22Rv1 (cell line): ENCODE results near the gene RALGAPA1.

Source experiments
- H3K27ac ChIP-seq: fragments of 450-650 bp; 2 replicates; pipeline ENCODE4 v1.5.1; 2017
- ZFX ChIP-seq: fragments of 450-650 bp; IDR thresholded peaks from 2 replicates; pipeline ENCODE4 v1.6.1; 2017; ENCODE audit warnings: antibody characterized with exemption, borderline replicate concordance
- TF ChIP-seq, protein P1 (sequence below): fragments of 450-650 bp; IDR thresholded peaks from 2 replicates; pipeline ENCODE4 v1.5.1; 2017; ENCODE audit warnings: mild to moderate bottlenecking

The RALGAPA1 gene

DNA sequence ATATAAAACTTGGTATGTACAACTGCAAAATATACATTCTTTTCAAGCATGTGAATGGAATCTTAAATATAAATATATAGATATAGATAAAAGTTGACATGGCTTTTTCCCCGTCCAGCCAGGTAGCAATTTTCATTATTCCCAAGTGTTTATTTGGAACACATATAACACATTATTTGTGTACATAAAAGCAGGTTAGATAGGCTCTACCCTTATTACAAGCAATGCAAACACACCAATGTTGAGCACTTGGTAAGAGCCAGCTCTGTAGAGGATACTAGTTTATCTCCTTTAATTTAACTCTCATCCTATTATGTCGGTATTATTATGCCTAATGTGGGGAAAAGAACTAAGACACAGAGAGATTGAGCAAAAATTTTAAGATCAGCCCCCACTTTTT lies 282.1 kb downstream of the RALGAPA1 start:
- H3K27ac ChIP-seq, result no peak overlapping the region
- TF ChIP-seq ZFX, result no peak
- TF ChIP-seq, protein P1, sequence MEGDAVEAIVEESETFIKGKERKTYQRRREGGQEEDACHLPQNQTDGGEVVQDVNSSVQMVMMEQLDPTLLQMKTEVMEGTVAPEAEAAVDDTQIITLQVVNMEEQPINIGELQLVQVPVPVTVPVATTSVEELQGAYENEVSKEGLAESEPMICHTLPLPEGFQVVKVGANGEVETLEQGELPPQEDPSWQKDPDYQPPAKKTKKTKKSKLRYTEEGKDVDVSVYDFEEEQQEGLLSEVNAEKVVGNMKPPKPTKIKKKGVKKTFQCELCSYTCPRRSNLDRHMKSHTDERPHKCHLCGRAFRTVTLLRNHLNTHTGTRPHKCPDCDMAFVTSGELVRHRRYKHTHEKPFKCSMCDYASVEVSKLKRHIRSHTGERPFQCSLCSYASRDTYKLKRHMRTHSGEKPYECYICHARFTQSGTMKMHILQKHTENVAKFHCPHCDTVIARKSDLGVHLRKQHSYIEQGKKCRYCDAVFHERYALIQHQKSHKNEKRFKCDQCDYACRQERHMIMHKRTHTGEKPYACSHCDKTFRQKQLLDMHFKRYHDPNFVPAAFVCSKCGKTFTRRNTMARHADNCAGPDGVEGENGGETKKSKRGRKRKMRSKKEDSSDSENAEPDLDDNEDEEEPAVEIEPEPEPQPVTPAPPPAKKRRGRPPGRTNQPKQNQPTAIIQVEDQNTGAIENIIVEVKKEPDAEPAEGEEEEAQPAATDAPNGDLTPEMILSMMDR, result no peak

DNA sequence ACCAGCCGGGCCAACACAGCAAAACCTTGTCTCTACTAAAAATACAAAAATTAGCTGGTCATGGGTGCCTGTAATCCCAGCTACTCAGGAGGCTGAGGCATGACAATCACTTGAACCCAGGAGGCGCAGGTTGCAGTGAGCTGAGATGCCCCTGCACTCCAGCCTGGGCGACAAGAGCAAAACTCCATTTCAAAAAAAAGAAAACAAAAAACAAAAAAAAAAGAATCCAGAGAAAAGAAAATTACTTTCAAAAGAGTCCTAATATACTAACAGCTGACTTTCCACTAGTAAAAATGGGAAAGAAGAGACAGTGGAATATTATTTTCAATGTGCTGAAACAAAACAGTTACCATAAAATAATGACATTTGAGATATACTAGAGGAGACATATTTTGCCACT lies 283.4 kb downstream of the RALGAPA1 start:
- no peak overlapping the region for H3K27ac ChIP-seq
- no peak for TF ChIP-seq ZFX
- TF ChIP-seq, protein P1, result no peak

DNA sequence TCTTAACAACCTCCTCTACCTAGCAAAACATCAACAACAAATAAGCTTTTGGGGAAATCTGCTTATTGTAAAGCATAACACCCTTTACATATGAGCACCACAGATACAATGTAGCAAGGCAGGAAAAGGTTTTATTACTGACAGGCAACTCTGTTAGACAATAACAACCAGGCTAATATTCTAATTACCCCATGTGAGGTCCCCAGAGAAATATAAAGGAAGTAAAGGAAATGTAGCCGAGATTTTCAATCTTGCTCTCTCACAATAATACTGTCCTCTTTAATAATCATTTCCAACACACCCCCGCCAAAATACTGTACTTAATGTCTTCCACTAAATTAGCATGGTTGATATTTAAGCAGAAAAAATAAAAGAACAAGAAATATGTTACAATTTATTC lies 289.1 kb downstream of the RALGAPA1 start:
- H3K27ac ChIP-seq, result no peak overlapping the region
- TF ChIP-seq, protein P1, result no peak
- no peak for TF ChIP-seq ZFX

DNA sequence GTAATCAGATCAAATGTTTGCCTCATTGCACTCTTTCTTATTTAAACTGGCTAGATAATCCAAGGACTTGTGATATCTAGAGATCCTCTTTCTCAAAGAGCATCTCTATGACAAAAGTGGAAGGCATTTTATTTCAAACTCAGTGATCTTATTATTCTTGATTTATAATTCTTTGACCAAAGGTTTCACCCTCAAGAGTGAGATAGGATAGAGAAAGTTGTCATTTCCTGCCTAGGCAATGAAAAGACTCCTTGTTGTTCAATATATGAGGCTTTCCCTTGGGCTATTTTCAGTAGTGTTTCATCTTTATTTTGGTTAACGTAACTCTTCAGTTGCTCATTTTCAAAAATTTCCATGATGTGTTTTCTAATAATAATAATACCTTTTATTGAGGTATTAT lies 293.2 kb downstream of the RALGAPA1 start:
- no peak overlapping the region for H3K27ac ChIP-seq
- TF ChIP-seq, protein P1, result no peak
- no peak for TF ChIP-seq ZFX

DNA sequence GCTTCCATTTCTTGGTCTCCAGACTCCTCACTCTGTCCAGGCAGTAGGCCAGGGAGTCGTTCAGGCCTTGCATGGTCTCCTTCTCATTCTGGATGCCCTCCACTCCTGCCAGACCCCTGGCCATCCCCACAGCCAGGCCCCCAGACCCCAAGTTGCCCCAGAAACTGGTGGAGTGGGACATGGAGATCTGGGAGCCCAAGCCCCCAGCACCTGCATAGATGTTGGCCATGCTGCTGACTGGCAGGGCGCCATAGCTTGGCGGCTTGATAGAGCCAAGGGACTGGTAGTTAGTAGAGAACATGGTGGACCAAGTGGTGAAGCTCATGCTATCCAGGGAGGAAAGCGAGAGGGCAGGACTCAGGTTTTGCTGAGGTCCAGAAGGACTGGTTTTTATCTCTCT lies 296.3 kb downstream of the RALGAPA1 start:
- no peak for TF ChIP-seq ZFX
- TF ChIP-seq, protein P1, result no peak
- no peak overlapping the region for H3K27ac ChIP-seq

DNA sequence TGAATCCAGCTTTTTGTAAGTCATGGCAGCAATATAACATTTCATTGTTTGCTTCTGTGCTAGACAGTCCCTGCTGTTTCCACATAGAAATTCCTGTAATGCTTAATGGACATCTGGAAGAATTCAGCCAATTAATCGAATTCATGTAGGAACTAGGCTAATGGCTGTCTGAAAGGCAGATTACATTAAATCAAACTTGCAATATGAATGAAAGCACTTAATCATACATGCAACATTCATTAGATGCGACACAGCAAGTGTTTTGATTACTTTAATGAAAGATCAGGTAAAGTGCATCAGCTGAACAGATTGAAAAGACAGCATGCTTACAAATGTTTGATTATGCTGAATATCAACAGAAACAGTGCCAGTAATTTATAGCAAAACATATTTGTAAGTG lies 299.2 kb downstream of the RALGAPA1 start:
- TF ChIP-seq, protein P1, result no peak
- no peak for TF ChIP-seq ZFX
- H3K27ac ChIP-seq, result no peak overlapping the region

DNA sequence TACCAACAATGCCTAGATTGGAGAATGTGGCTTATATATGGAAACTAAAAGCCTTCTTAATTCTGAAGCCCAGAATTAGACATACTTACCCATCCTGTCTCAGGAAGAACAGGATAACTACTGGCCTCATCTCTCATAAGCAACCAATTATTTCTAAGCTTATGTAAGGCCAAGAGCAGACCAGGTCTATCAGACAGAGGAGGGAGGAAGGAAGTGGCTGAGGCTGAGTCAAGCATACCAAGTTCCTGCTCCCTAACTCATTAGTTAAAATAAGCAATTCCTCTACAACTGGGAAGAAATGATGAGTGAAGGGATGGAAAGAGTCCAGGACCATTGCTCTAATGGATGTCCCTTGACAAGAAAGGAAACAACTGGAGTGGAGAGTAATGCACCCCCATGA lies 302.2 kb downstream of the RALGAPA1 start:
- no peak overlapping the region for H3K27ac ChIP-seq
- TF ChIP-seq, protein P1, result no peak
- no peak for TF ChIP-seq ZFX
